ENCODE measurements around the gene JAK1. TPM values are rescaled to one million over a fixed set of nuclear protein-coding genes. Genes with fewer than 3 reads are reported as not detected.
"Not testable (repeated sequence)": the region's sequence is repeated elsewhere in the genome, so short reads cannot be mapped to it uniquely, and the experiment has no call there.

Gene JAK1
- total and polyA plus RNA-seq, 2 experiments from 2014 or later, result 8.0 to 19.5 TPM

- no peaks in the 10 kb centered on the region; the same call in 1 of the 2 replicates for H3K4me1 ChIP-seq (ENCODE audit: insufficient read depth)
- ATAC-seq, result peak; percentile 89
- H3K27ac ChIP-seq (ENCODE audit: low read depth), result no peak overlapping the region
- peak; percentile 83 for DNase-seq (ENCODE audit: low spot score)
- peak; percentile 57; the same call in 1 of the 2 replicates for TF ChIP-seq CREB1 (CRISPR knock-in tag; IDR thresholded peaks at IDR 0.05; ENCODE audit: low read depth)
- TF ChIP-seq ETS1 (IDR thresholded peaks at IDR 0.05), result no peak
- TF ChIP-seq EZH2 (IDR thresholded peaks at IDR 0.05; ENCODE audit: low read depth, unreplicated experiment), result peak; percentile 56
- Mint-ChIP-seq H3K36me3 (ENCODE audit: low read depth) (peaks cover 19% of the 10 kb centered on the region), H3K27me3 (ENCODE audit: insufficient read depth, low read depth, poor library complexity) (peaks cover 43% of the 10 kb centered on the region), H3K4me3 (peak overlapping the region; percentile 74), H3K4me1 (peaks cover 11% of the 10 kb centered on the region; the same call in 2 of the 3 replicates), H3K9me3 (peaks cover 20% of the 10 kb centered on the region), H3K27ac (no peak overlapping the region)
- peak overlapping the region; percentile 97 for H2AFZ ChIP-seq
- no peaks in the 10 kb centered on the region for H3K36me3 ChIP-seq (ENCODE audit: insufficient read depth)
- peak overlapping the region; percentile 62 for H3K4me3 ChIP-seq
- H3K9me2 ChIP-seq (ENCODE audit: insufficient read depth), result no peaks in the 10 kb centered on the region; the same call in 1 of the 2 replicates
- H3K27me3 ChIP-seq (ENCODE audit: insufficient read depth), result peaks cover 65% of the 10 kb centered on the region
- peaks cover 10% of the 10 kb centered on the region for H3F3A ChIP-seq (replicated peaks; ENCODE audit: low read depth)
- H4K20me1 ChIP-seq (replicated peaks; ENCODE audit: insufficient read depth), result no peaks in the 10 kb centered on the region; the same call in 1 of the 2 replicates
- H3K4me2 ChIP-seq, result peak overlapping the region; percentile 90
- H3K79me2 ChIP-seq (replicated peaks; ENCODE audit: insufficient read depth), result no peaks in the 10 kb centered on the region
Measured at GRCh38 chr1:65002508-65003315, 36.4 kb upstream of the JAK1 start.

GRCh38 chr1:65002156-65002507 is 35.8 kb upstream of the JAK1 start:
- H3K4me1 Mint-ChIP-seq, result peaks cover 11% of the 10 kb centered on the region; the same call in 2 of the 3 replicates
- peaks cover 25% of the 10 kb centered on the region for H3K9me3 Mint-ChIP-seq
- Histone ChIP-seq H3K4me1 (ENCODE audit: insufficient read depth) (no peaks in the 10 kb centered on the region; the same call in 1 of the 2 replicates), H3K79me2 (replicated peaks; ENCODE audit: insufficient read depth) (no peaks in the 10 kb centered on the region), H2AFZ (peak overlapping the region; percentile 97), H3K36me3 (ENCODE audit: insufficient read depth) (no peaks in the 10 kb centered on the region), H3K4me2 (peak overlapping the region; percentile 90), H3K9me2 (ENCODE audit: insufficient read depth) (no peaks in the 10 kb centered on the region; the same call in 1 of the 2 replicates), H3F3A (replicated peaks; ENCODE audit: low read depth) (peaks cover 10% of the 10 kb centered on the region), H4K20me1 (replicated peaks; ENCODE audit: insufficient read depth) (no peaks in the 10 kb centered on the region; the same call in 1 of the 2 replicates), H3K4me3 (peak overlapping the region; percentile 62), H3K27me3 (ENCODE audit: insufficient read depth) (peaks cover 65% of the 10 kb centered on the region), H3K27ac (ENCODE audit: low read depth) (no peak overlapping the region)
- DNase-seq (ENCODE audit: low spot score), result peak; percentile 41
- H3K4me3 Mint-ChIP-seq, result peak overlapping the region; percentile 74
- peaks cover 43% of the 10 kb centered on the region for H3K27me3 Mint-ChIP-seq (ENCODE audit: insufficient read depth, low read depth, poor library complexity)
- ATAC-seq, result peak; percentile 32
- H3K27ac Mint-ChIP-seq, result no peak overlapping the region
- TF ChIP-seq EZH2 (IDR thresholded peaks at IDR 0.05; ENCODE audit: low read depth, unreplicated experiment), result peak; percentile 20
- TF ChIP-seq ZNF331 (CRISPR knock-in tag; IDR thresholded peaks at IDR 0.05; ENCODE audit: low read depth), result no peak
- H3K36me3 Mint-ChIP-seq (ENCODE audit: low read depth), result peaks cover 23% of the 10 kb centered on the region

- Histone ChIP-seq H3K27me3 (ENCODE audit: insufficient read depth) (peaks cover 63% of the 10 kb centered on the region), H3K4me3 (peak overlapping the region; percentile 62), H2AFZ (no peak overlapping the region), H4K20me1 (replicated peaks; ENCODE audit: insufficient read depth) (no peaks in the 10 kb centered on the region; the same call in 1 of the 2 replicates), H3K4me2 (peak overlapping the region; percentile 90), H3F3A (replicated peaks; ENCODE audit: low read depth) (peaks cover 10% of the 10 kb centered on the region), H3K79me2 (replicated peaks; ENCODE audit: insufficient read depth) (no peaks in the 10 kb centered on the region), H3K9me2 (ENCODE audit: insufficient read depth) (no peaks in the 10 kb centered on the region; the same call in 1 of the 2 replicates), H3K27ac (ENCODE audit: low read depth) (no peak overlapping the region), H3K4me1 (ENCODE audit: insufficient read depth) (no peaks in the 10 kb centered on the region; the same call in 1 of the 2 replicates), H3K36me3 (ENCODE audit: insufficient read depth) (no peaks in the 10 kb centered on the region)
- Mint-ChIP-seq H3K36me3 (ENCODE audit: low read depth) (peaks cover 23% of the 10 kb centered on the region), H3K9me3 (peaks cover 25% of the 10 kb centered on the region), H3K4me1 (peaks cover 11% of the 10 kb centered on the region; the same call in 2 of the 3 replicates), H3K4me3 (peak overlapping the region; percentile 56), H3K27ac (no peak overlapping the region), H3K27me3 (ENCODE audit: insufficient read depth, low read depth, poor library complexity) (peaks cover 41% of the 10 kb centered on the region)
- DNase-seq (ENCODE audit: low spot score) (peak; percentile 75), ATAC-seq (peak; percentile 64)
- TF ChIP-seq CTCF (conservative IDR thresholded peaks at IDR 0.05; ENCODE audit: low read depth in 2 of 2), result 0 out of 4 replicates have a peak, but pooled peaks of 1 of the 2 experiments have one; percentile 3
- TF ChIP-seq NANOG (IDR thresholded peaks at IDR 0.05; ENCODE audit: borderline replicate concordance), result no peak
- TF ChIP-seq POLR2AphosphoS5 (IDR thresholded peaks at IDR 0.05; ENCODE audit: low read depth), result no peak
- TF ChIP-seq ZNF114 (CRISPR knock-in tag; IDR thresholded peaks at IDR 0.05), result no peak
- no peak for TF ChIP-seq EZH2phosphoT487 (IDR thresholded peaks at IDR 0.05; ENCODE audit: unreplicated experiment)
Measured at GRCh38 chr1:65001231-65001792, 35.0 kb upstream of the JAK1 start.

GRCh38 chr1:64998425-64998948 is 32.1 kb upstream of the JAK1 start:
- Mint-ChIP-seq H3K27me3 (ENCODE audit: insufficient read depth, low read depth, poor library complexity) (peaks cover 26% of the 10 kb centered on the region), H3K4me1 (peaks cover 11% of the 10 kb centered on the region; the same call in 2 of the 3 replicates), H3K36me3 (ENCODE audit: low read depth) (peaks cover 23% of the 10 kb centered on the region), H3K9me3 (peaks cover 25% of the 10 kb centered on the region)
- H4K20me1 ChIP-seq (replicated peaks; ENCODE audit: insufficient read depth); H2AFZ ChIP-seq; H3K36me3 ChIP-seq (ENCODE audit: insufficient read depth); H3K79me2 ChIP-seq (replicated peaks; ENCODE audit: insufficient read depth); ATAC-seq; H3K4me3 ChIP-seq; H3K4me1 ChIP-seq (ENCODE audit: insufficient read depth); H3K27ac ChIP-seq (ENCODE audit: low read depth); H3K4me2 ChIP-seq; H3K4me3 Mint-ChIP-seq; H3F3A ChIP-seq (replicated peaks; ENCODE audit: low read depth); DNase-seq (ENCODE audit: low spot score); H3K27ac Mint-ChIP-seq; H3K9me2 ChIP-seq (ENCODE audit: insufficient read depth): not testable (repeated sequence)
- H3K27me3 ChIP-seq (ENCODE audit: insufficient read depth), result peaks cover 34% of the 10 kb centered on the region

All from GM23338 (cell line).